ENCODE results near the gene PRR14L.
"Not testable (repeated sequence)": the region's sequence is repeated elsewhere in the genome, so short reads cannot be mapped to it uniquely, and the experiment has no call there.

The PRR14L gene

GRCh38 chr22:31695423-31695822, 54.5 kb downstream of the PRR14L start:
- no peak overlapping the region for H3K27ac ChIP-seq
- TF ChIP-seq ZFX (IDR thresholded peaks at IDR 0.05; ENCODE audit: borderline replicate concordance) (no peak), CTCF (IDR thresholded peaks at IDR 0.05) (no peak)

GRCh38 chr22:31694046-31694445, 55.9 kb downstream of the PRR14L start:
- not testable (repeated sequence) for H3K27ac ChIP-seq

GRCh38 chr22:31692186-31692886, 57.6 kb downstream of the PRR14L start:
- TF ChIP-seq CTCF (IDR thresholded peaks at IDR 0.05) (no peak), ZFX (IDR thresholded peaks at IDR 0.05; ENCODE audit: borderline replicate concordance) (no peak)
- no peak overlapping the region for H3K27ac ChIP-seq

- TF ChIP-seq CTCF (IDR thresholded peaks at IDR 0.05) = no peak
- no peak for TF ChIP-seq ZFX (IDR thresholded peaks at IDR 0.05; ENCODE audit: borderline replicate concordance)
- H3K27ac ChIP-seq = no peak overlapping the region
Measured at GRCh38 chr22:31691408-31691807, 58.5 kb downstream of the PRR14L start.

- H3K27ac ChIP-seq = no peak overlapping the region
- TF ChIP-seq CTCF (IDR thresholded peaks at IDR 0.05) (no peak), ZFX (IDR thresholded peaks at IDR 0.05; ENCODE audit: borderline replicate concordance) (no peak)
Measured at GRCh38 chr22:31683181-31684105, 66.5 kb downstream of the PRR14L start.

GRCh38 chr22:31682751-31683150, 67.2 kb downstream of the PRR14L start:
- H3K27ac ChIP-seq = no peak overlapping the region
- TF ChIP-seq ZFX (IDR thresholded peaks at IDR 0.05; ENCODE audit: borderline replicate concordance) = no peak
- TF ChIP-seq CTCF (IDR thresholded peaks at IDR 0.05) = no peak

- H3K27ac ChIP-seq = no peak overlapping the region
- TF ChIP-seq CTCF (IDR thresholded peaks at IDR 0.05) (no peak), ZFX (IDR thresholded peaks at IDR 0.05; ENCODE audit: borderline replicate concordance) (no peak)
Measured at GRCh38 chr22:31681349-31682345, 68.3 kb downstream of the PRR14L start.

Data from 22Rv1 (cell line).